Muscle layer of colon (tissue), 2 donors: ENCODE measurements around the gene TMPRSS4.

Source experiments
- H3K27ac ChIP-seq: one replicate; pipeline ENCODE4 v1.7.0; 2013; ENCODE audit warnings: low read depth, mild to moderate bottlenecking, low read length, moderate library complexity
- H3K27me3 ChIP-seq, 2 donors: one replicate each; pipeline ENCODE4 v1.7.0; 2013; ENCODE audit warnings: low read length in 2 of 2, mild to moderate bottlenecking in 2 of 2; ENCODE audit not compliant: insufficient read depth in 2 of 2, control insufficient read depth in 1 of 2
- H3K36me3 ChIP-seq: one replicate; pipeline ENCODE4 v1.7.0; 2013; ENCODE audit warnings: mild to moderate bottlenecking, low read length; ENCODE audit not compliant: insufficient read depth
- H3K4me1 ChIP-seq: one replicate; pipeline ENCODE4 v1.7.0; 2013; ENCODE audit warnings: mild to moderate bottlenecking, low read length; ENCODE audit not compliant: insufficient read depth
- H3K4me3 ChIP-seq, 2 donors: one replicate each; pipeline ENCODE4 v1.7.0; 2013; ENCODE audit warnings: low read length in 2 of 2, low read depth in 1 of 2, mild to moderate bottlenecking in 1 of 2, moderate library complexity in 1 of 2
- H3K9ac ChIP-seq: one replicate; pipeline ENCODE4 v1.7.0; 2013; ENCODE audit warnings: low read length
- H3K9me3 ChIP-seq: one replicate; pipeline ENCODE4 v1.7.0; 2013; ENCODE audit warnings: mild to moderate bottlenecking, low read length
- donor health status: abdominal sarcoma.
- donor health status: Adenocarcinoma of cecum.

TMPRSS4 gene

DNA sequence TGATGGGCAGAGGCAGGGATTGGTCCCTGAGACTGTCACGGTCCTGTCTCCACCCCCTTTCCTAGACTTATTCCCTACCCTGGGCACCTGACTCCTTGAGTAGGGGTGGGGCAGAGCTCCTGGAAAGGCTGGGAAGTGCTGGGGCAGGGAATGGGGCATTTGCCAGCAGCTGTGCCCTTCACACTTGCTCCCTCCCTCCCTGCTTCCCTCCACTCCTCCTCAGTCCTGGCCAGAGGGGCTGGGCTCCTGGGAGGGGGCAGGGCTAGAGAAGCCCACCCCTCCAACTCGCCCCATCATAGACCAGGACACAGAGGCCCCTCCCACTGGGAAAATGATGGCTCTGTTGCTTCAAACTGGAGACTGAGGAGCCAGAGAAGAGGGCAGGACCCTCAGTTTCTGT, 88.0 kb downstream of the TMPRSS4 start:
- Histone ChIP-seq H3K9me3 (no peaks in the 10 kb centered on the region), H3K27ac (no peak overlapping the region), H3K4me3 (no peak overlapping the region), H3K36me3 (no peaks in the 10 kb centered on the region), H3K4me1 (no peaks in the 10 kb centered on the region), H3K9ac (no peak overlapping the region), H3K27me3 (peaks cover 0 to under 1% of the 10 kb centered on the region in 2 donors)

DNA sequence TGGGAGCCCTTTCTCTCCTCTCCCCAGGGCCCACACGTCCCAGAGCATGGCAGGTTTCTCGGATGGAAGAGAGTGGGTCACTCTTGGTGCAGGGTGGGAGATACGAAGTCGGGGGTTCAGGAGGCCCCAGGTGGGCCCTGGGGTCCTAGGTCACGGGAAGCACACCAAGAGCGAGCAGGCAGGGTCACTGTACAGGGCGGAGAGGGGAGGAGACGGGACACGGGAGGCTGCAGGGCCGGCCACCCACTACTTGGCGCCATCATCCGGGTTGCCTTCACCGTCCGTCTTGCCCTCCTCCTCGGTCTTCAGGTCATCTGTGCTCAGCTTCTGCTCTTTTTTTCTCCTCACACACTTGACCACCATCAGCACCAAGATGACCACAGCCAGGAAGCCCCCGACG, 89.8 kb downstream of the TMPRSS4 start:
- Histone ChIP-seq H3K36me3 (no peaks in the 10 kb centered on the region), H3K9me3 (no peaks in the 10 kb centered on the region), H3K4me3 (no peak overlapping the region), H3K27ac (no peak overlapping the region), H3K9ac (no peak overlapping the region), H3K4me1 (peaks cover 7% of the 10 kb centered on the region), H3K27me3 (no peaks in the 10 kb centered on the region)

DNA sequence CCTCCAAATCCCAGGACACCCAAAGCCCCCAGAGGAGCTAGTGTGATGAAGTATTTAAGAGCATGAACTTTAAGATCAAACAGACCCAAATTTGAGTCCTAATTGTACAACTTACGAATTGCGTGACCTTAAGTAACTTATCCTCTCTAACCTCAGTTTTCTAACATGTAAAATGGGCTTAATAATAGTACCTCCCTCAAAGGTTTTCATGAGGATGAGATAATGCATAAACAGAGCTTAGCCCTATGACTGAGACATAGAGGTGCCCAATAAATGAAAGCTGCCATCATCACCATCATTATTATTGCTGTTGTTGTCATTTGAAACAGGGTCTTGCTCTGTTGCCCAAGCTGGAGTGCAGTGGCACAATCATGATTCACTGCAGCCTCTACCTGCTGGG, 90.4 kb downstream of the TMPRSS4 start:
- Histone ChIP-seq H3K9ac (no peak overlapping the region), H3K27me3 (no peaks in the 10 kb centered on the region), H3K9me3 (no peaks in the 10 kb centered on the region), H3K4me3 (no peak overlapping the region), H3K27ac (no peak overlapping the region), H3K36me3 (no peaks in the 10 kb centered on the region), H3K4me1 (peaks cover 11% of the 10 kb centered on the region)

DNA sequence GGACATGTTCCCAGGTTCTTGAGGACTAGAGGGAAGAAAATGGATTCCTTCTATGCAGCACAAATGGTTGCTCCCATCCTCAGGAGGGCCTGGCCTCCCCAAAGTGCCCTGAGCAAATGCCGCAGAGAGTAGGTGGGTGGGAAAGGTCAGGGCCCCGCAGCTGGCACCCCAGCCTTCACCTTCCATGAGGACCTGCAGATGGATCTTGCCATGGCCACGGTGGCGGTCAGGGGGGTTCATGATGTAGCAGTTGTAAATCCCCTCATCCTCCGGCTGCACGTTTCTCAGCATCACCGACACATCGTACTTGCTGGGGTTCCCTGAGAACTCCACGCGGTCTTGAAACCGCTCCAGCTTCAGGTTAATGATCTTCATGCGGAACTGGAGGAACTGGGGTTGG, 91.0 kb downstream of the TMPRSS4 start:
- Histone ChIP-seq H3K27me3 (no peaks in the 10 kb centered on the region), H3K9me3 (no peaks in the 10 kb centered on the region), H3K36me3 (no peaks in the 10 kb centered on the region), H3K4me3 (no peak overlapping the region), H3K27ac (no peak overlapping the region), H3K4me1 (peaks cover 11% of the 10 kb centered on the region), H3K9ac (no peak overlapping the region)

DNA sequence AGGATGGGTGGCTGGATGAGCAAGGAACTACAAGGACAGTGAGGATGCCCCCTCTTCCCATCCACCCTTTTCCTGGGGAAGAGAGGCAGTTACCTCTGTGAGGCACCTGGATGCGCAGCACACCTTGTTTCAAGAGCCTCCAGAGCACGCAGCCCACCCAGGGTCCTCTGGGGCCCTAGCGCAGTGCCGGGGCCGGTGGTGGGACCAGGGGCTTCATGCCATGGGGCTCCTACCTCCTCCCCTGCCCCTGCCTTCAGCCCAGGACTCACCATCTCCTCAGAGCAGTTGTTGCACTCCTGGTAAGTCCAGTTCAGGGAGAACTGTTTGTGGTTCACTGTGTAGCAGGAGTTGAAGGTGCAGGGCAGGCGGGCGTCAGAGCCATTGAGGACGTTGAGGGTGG, 91.4 kb downstream of the TMPRSS4 start:
- no peak overlapping the region for H3K9ac ChIP-seq
- no peaks in the 10 kb centered on the region for H3K36me3 ChIP-seq
- H3K4me3 ChIP-seq = no peak overlapping the region
- no peak overlapping the region for H3K27ac ChIP-seq
- peaks cover 11% of the 10 kb centered on the region for H3K4me1 ChIP-seq
- no peaks in the 10 kb centered on the region for H3K27me3 ChIP-seq
- H3K9me3 ChIP-seq = no peaks in the 10 kb centered on the region

DNA sequence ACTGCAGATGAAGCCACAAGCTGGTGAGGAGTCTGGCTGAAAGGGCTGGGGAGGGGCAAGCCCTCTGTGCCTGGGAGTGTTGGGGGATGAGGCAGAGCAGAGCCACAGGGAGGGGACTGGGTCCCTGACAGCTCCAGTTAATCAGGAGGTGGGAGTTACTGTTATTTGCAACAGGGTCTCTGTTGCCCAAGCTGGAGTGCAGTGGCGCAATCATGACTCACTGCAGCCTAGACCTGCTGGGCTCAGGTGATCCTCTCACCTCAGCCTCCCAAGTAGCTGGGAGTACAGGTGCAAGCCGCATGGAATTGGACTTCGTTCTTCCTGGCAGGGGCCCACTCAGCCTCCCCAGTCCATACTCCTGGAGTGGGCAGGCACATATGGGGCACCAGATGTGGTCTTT, 91.9 kb downstream of the TMPRSS4 start:
- no peak overlapping the region for H3K4me3 ChIP-seq
- H3K4me1 ChIP-seq = peaks cover 11% of the 10 kb centered on the region
- H3K9ac ChIP-seq = no peak overlapping the region
- H3K27me3 ChIP-seq = no peaks in the 10 kb centered on the region
- no peaks in the 10 kb centered on the region for H3K36me3 ChIP-seq
- no peak overlapping the region for H3K27ac ChIP-seq
- no peaks in the 10 kb centered on the region for H3K9me3 ChIP-seq

DNA sequence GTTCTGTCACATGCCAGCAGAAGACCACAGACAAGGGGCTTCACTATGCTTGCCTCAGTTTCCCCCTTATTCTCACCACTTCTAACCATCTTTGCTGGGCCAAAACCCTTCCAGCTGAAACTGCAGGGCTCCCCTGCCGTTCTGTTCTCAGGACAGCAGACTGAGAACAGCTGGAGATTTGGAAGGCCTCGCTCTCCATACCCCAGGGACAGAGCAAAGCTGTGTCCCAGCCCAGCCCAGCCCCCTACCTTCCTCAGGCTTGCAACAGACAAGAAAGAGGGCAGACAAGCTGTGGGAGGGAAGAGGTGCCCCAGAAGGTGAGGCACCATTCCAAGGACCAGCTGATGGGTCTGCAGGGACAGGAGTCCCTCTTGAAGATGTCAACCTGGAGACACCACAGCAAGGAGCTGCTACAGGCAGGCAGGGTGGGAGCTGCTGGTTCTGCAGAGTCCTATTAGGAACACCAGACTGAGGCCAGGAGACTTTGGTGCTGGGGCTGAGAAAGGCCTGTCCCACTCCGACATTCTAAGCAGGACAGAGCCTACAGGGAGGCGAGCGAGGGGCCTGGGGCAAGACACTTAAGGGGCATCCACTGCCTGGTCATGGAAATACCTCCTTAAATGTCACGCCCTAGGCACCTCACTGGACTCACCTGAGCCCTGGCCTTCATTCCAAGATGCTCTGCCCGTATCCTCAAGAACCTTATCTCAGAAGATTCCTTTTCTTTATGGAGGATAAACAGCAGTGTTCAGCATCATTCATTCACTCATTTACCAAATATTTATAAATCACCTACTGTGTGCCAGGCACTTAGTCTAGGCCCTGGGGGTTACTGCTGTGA, 92.6 kb downstream of the TMPRSS4 start:
- Histone ChIP-seq H3K4me1 (peaks cover 12% of the 10 kb centered on the region), H3K9me3 (no peaks in the 10 kb centered on the region), H3K9ac (no peak overlapping the region), H3K27me3 (no peaks in the 10 kb centered on the region), H3K36me3 (no peaks in the 10 kb centered on the region), H3K4me3 (no peak overlapping the region), H3K27ac (no peak overlapping the region)

DNA sequence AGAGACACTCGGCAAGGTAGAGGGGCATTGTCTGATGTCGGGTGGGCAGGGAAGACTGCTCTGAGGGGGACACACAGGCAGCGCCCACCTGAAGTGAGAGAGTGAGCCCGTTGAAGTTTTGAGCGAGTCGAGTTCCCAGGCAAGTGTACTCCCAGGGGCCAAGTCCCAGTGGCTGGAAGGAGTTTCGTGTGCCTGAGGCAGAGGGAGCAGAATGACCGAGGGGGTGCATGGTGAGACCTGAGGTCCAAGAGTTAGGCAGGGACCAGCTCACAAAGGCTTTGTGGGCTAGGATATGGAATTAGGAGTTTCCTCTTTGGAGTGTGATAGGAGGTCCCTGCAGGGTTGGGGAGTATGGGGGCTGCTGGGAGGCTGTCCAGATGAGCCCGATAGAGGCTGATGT, 93.4 kb downstream of the TMPRSS4 start:
- no peak overlapping the region for H3K9ac ChIP-seq
- H3K27me3 ChIP-seq = no peaks in the 10 kb centered on the region
- H3K4me1 ChIP-seq = peaks cover 18% of the 10 kb centered on the region
- no peak overlapping the region for H3K27ac ChIP-seq
- no peak overlapping the region for H3K4me3 ChIP-seq
- H3K36me3 ChIP-seq = no peaks in the 10 kb centered on the region
- no peaks in the 10 kb centered on the region for H3K9me3 ChIP-seq

DNA sequence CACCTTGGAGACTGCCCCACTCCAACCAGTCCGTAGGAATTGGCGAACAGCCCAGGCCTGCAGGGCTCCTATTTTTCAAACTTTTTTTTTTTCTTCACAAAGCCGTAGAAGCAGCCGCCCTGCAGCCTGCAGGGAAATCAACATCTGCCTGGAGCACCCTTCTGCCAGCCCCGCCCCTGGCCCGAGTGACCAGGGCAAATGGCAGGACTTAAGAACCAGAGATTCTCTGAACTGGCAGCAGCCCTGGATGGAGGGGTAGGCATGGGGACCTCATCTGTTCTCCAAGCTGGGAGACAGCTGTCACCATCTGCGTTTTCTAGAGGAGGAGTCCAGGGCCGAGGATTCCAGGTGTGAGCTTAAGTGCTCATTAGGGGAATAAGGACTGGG, 94.0 kb downstream of the TMPRSS4 start:
- H3K36me3 ChIP-seq = no peaks in the 10 kb centered on the region
- no peaks in the 10 kb centered on the region for H3K9me3 ChIP-seq
- H3K9ac ChIP-seq = no peak overlapping the region
- H3K4me1 ChIP-seq = peaks cover 25% of the 10 kb centered on the region
- H3K27ac ChIP-seq = no peak overlapping the region
- H3K27me3 ChIP-seq = no peaks in the 10 kb centered on the region
- H3K4me3 ChIP-seq = no peak overlapping the region
